Ishikawa (cell line): ENCODE results near the gene BMP10.

Experiments used
- FOXM1 ChIP-seq: IDR thresholded peaks from 2 replicates; pipeline ENCODE4 v1.6.1; 2012; ENCODE audit warnings: low read depth, borderline replicate concordance
- TAF1 ChIP-seq: IDR thresholded peaks from 2 replicates; pipeline ENCODE4 v1.6.1; 2012; ENCODE audit warnings: low read depth, mild to moderate bottlenecking
- TCF12 ChIP-seq: IDR thresholded peaks from 2 replicates; pipeline ENCODE4 v1.6.1; 2012; ENCODE audit warnings: low read depth
- YY1 ChIP-seq: IDR thresholded peaks from 2 replicates; pipeline ENCODE4 v1.6.1; 2012; ENCODE audit warnings: low read depth

- TF ChIP-seq TCF12 (no peak), TAF1 (no peak), FOXM1 (no peak), YY1 (no peak)
Observed at GRCh38 chr2:68846091-68846490, 25.1 kb downstream of the BMP10 start.
